Measurements from ENCODE around the gene TOPORS. TPM values are rescaled to one million over a fixed set of nuclear protein-coding genes. Genes with fewer than 3 reads are reported as not detected.
"Not testable (repeated sequence)": the region's sequence is repeated elsewhere in the genome, so short reads cannot be mapped to it uniquely, and the experiment has no call there.

TOPORS gene
- total and polyA plus RNA-seq, 9 donors: 15.1 to 31.8 (median 20.9) TPM

GRCh38 chr9:32526707-32527048 lies 25.7 kb downstream of the TOPORS start:
- H3K4me1 ChIP-seq (ENCODE audit: insufficient read depth): peaks cover 9% of the 10 kb centered on the region
- TF ChIP-seq EP300 (IDR thresholded peaks at IDR 0.05): no peak
- H3K4me3 ChIP-seq: peak overlapping the region; percentile 59
- no peak for DNase-seq
- WGBS, 3 donors: 0 to 4% (median 3%) methylated on average over 2 of the region's 2 CpGs
- no peaks in the 10 kb centered on the region for H3K27me3 ChIP-seq
- no peaks in the 10 kb centered on the region for H3K9me3 ChIP-seq
- H3K36me3 ChIP-seq: no peaks in the 10 kb centered on the region
- peak overlapping the region; percentile 77 to 85 for H3K27ac ChIP-seq
- intact Hi-C loops (cut with DNase I): loop anchor here in 2 of 4 donors (2.0 to 5.0 kb wide), 2 partner anchors 24 to 144 kb away; partner anchors contain the start of gene ACO1 (in 1 of the 2)

- Histone ChIP-seq H3K4me3 (peak within 1 kb of the TSS; percentile 59), H3K36me3 (no peaks in the 10 kb centered on the region), H3K4me1 (ENCODE audit: insufficient read depth) (peaks cover 9% of the 10 kb centered on the region), H3K27me3 (no peaks in the 10 kb centered on the region), H3K9me3 (no peaks in the 10 kb centered on the region), H3K27ac (peak within 1 kb of the TSS; percentile 77 to 85)
- peak; percentile 90 to 94 (median 91) for DNase-seq
- 0% methylated on average over 37 of the region's 37 CpGs for WGBS, 3 donors
- TF ChIP-seq POLR2A (IDR thresholded peaks at IDR 0.05) (peak; percentile 21), EP300 (IDR thresholded peaks at IDR 0.05) (no peak)
- TF ChIP-seq, protein P1, sequence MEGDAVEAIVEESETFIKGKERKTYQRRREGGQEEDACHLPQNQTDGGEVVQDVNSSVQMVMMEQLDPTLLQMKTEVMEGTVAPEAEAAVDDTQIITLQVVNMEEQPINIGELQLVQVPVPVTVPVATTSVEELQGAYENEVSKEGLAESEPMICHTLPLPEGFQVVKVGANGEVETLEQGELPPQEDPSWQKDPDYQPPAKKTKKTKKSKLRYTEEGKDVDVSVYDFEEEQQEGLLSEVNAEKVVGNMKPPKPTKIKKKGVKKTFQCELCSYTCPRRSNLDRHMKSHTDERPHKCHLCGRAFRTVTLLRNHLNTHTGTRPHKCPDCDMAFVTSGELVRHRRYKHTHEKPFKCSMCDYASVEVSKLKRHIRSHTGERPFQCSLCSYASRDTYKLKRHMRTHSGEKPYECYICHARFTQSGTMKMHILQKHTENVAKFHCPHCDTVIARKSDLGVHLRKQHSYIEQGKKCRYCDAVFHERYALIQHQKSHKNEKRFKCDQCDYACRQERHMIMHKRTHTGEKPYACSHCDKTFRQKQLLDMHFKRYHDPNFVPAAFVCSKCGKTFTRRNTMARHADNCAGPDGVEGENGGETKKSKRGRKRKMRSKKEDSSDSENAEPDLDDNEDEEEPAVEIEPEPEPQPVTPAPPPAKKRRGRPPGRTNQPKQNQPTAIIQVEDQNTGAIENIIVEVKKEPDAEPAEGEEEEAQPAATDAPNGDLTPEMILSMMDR (IDR thresholded peaks at IDR 0.05): peak in 1 of 3 donors; percentile 48
- intact Hi-C loops (cut with DNase I): loop anchor here in 2 of 4 donors (2.0 to 5.0 kb wide), 2 partner anchors 25 to 144 kb away; partner anchors contain the start of gene ACO1 (in 1 of the 2)
These were observed 26.2 kb downstream of the TOPORS start, which contains the start of gene RIGI for GRCh38 chr9:32526041-32526706. Gene RIGI (minus strand): TSS chr9:32526196. CDS start chr9:32526166, 30 bp downstream.

DNA sequence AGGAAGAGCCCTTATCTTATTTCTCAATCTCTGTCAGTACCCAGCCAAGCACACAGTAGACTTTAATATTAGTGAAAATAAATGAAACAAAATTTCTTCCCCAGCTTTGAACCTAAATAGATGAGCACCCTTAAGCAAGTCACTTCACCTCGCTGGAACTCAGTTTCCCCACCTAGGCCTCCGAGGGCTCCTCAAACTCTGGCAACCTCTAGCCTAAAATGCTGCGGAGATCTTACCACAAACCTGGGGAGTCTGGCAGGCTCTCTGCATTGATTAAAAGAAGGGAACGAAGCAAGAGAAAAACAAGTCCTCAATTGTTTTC lies 26.7 kb downstream of the TOPORS start:
- H3K27me3 ChIP-seq: no peaks in the 10 kb centered on the region
- H3K27ac ChIP-seq: peak overlapping the region; percentile 77 to 85
- H3K36me3 ChIP-seq: no peaks in the 10 kb centered on the region
- 0% methylated on average over 4 of the region's 4 CpGs for WGBS, 3 donors
- TF ChIP-seq POLR2A (IDR thresholded peaks at IDR 0.05): no peak
- TF ChIP-seq EP300 (IDR thresholded peaks at IDR 0.05): no peak
- TF ChIP-seq, protein P1 (IDR thresholded peaks at IDR 0.05): no peak
- no peak for DNase-seq
- intact Hi-C loops (cut with DNase I): loop anchor here in 2 of 4 donors (2.0 to 5.0 kb wide), 2 partner anchors 25 to 143 kb away; partner anchors contain the start of gene ACO1 (in 1 of the 2)
- no peaks in the 10 kb centered on the region for H3K9me3 ChIP-seq
- H3K4me3 ChIP-seq: peak overlapping the region; percentile 59
- H3K4me1 ChIP-seq (ENCODE audit: insufficient read depth): peaks cover 9% of the 10 kb centered on the region

- H3K36me3 ChIP-seq: no peaks in the 10 kb centered on the region
- intact Hi-C loops (cut with DNase I): loop anchor here in 1 of 4 donors (5.0 kb wide), 1 partner anchor 143 kb away; the partner anchor contains the start of gene ACO1
- H3K9me3 ChIP-seq: no peaks in the 10 kb centered on the region
- 18 to 28% (median 24%) methylated on average over 22 of the region's 22 CpGs for WGBS, 3 donors
- DNase-seq: peak in 1 of 5 donors; percentile 12
- TF ChIP-seq POLR2A (IDR thresholded peaks at IDR 0.05) (no peak), EP300 (IDR thresholded peaks at IDR 0.05) (no peak)
- TF ChIP-seq, protein P1 (IDR thresholded peaks at IDR 0.05): no peak
- H3K4me3 ChIP-seq: peak overlapping the region; percentile 59
- H3K4me1 ChIP-seq (ENCODE audit: insufficient read depth): peaks cover 9% of the 10 kb centered on the region
- H3K27ac ChIP-seq: peak overlapping the region; percentile 77 to 85
- no peaks in the 10 kb centered on the region for H3K27me3 ChIP-seq
These were observed 27.3 kb downstream of the TOPORS start for GRCh38 chr9:32524892-32525708.

DNA sequence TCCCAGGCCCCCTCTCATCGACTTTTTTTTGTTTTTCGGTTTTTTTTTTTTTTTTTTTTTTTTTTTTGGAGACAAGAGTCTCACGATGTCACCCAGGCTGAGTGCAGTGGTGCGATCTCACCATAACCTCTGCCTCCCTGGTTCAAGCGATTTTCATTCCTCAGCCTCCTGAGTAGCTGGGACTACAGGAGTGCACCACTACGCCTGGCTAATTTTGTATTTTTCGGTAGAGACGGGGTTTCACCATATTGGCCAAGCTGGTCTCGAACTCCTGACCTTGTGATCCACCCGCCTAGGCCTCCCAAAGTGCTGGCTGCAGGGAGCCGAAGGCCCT lies 27.9 kb downstream of the TOPORS start:
- DNase-seq; H3K27ac ChIP-seq; intact Hi-C loops (cut with DNase I); H3K9me3 ChIP-seq; H3K36me3 ChIP-seq; H3K4me1 ChIP-seq (ENCODE audit: insufficient read depth); H3K27me3 ChIP-seq: not testable (repeated sequence)
- peak overlapping the region; percentile 59 for H3K4me3 ChIP-seq
- WGBS, 3 donors: 83 to 88% (median 88%) methylated on average over 11 of the region's 11 CpGs
